Measurements from ENCODE around the gene PIWIL4. TPM values are rescaled to one million over a fixed set of nuclear protein-coding genes. Genes with fewer than 3 reads are reported as not detected.

PIWIL4 gene
- total and polyA plus RNA-seq, 11 donors = 0.33 to 2.4 (median 1.1) TPM

GRCh38 chr11:94557992-94558391 lies 9.2 kb upstream of the PIWIL4 start:
- Histone ChIP-seq H3K4me3 (no peak overlapping the region), H3K27me3 (no peaks in the 10 kb centered on the region), H3K4me1 (peaks cover 0 to 39% (median under 1%) of the 10 kb centered on the region in 12 donors), H3K36me3 (no peaks in the 10 kb centered on the region), H3K27ac (peak overlapping the region in 1 of 12 donors; percentile 64), H3K9me3 (no peaks in the 10 kb centered on the region)
- no peak for ATAC-seq
- DNase-seq = no peak
- TF ChIP-seq CTCF (IDR thresholded peaks at IDR 0.05) = no peak
- no peak for TF ChIP-seq POLR2A (IDR thresholded peaks at IDR 0.05)
- 63 to 88% (median 77%) methylated on average over 1 of the region's 1 CpG for WGBS, 4 donors
- intact Hi-C loops (cut with DNase I) = loop anchor here in 1 of 10 donors (5.0 kb wide), 1 partner anchor 36 kb away; no protein-coding TSS in a partner anchor

DNA sequence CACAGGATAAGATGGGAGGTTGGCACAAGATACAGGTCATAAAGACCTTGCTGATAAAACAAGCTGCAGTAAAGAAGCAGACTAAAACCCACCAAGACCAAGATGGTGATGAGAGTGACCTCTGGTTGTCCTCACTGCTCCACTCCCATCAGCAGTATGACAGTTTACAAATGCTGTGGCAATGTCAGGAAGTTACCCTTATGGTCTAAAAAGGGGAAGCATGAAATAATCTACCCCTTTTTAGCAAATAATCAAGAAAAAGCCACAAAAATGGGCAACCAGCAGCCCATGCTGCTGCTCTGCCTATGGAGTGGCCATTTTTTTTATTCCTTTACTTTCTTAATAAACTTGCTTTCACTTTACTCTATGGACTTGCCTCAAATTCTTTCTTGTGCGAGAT lies 8.7 kb upstream of the PIWIL4 start:
- Histone ChIP-seq H3K27me3 (no peaks in the 10 kb centered on the region), H3K36me3 (no peaks in the 10 kb centered on the region), H3K4me1 (peaks cover 0 to 44% (median 3%) of the 10 kb centered on the region in 12 donors), H3K27ac (peak overlapping the region in 1 of 12 donors; percentile 64), H3K9me3 (no peaks in the 10 kb centered on the region), H3K4me3 (no peak overlapping the region)
- DNase-seq = no peak
- 93 to 100% (median 96%) methylated on average over 1 of the region's 1 CpG for WGBS, 4 donors
- intact Hi-C loops (cut with DNase I) = loop anchor here in 1 of 10 donors (5.0 kb wide), 1 partner anchor 36 kb away; no protein-coding TSS in a partner anchor
- TF ChIP-seq CTCF (IDR thresholded peaks at IDR 0.05) = no peak
- no peak for TF ChIP-seq POLR2A (IDR thresholded peaks at IDR 0.05)
- no peak for ATAC-seq

DNA sequence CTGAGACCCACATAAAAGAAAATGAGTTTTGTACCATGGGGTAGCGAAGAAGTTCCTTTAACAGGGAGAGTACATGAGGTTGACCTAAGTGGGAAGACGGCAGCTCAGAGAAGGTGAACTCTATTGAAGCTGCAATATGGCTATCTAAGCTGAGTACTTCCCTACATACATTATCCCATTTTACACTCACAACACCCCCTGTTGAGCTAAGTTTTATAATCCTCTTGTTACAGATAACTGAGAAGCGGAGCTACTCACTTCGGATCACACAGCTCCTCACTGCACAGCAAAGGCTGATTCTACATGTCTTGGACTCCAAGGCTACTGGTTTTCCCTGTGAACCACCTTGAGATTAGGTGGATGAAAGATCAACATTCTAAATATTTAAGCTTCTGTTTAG lies 8.2 kb upstream of the PIWIL4 start:
- no peak for ATAC-seq
- H3K4me3 ChIP-seq = no peak overlapping the region
- H3K4me1 ChIP-seq = peaks cover 0 to 49% (median 5%) of the 10 kb centered on the region in 12 donors
- H3K27me3 ChIP-seq = no peaks in the 10 kb centered on the region
- no peak for DNase-seq
- H3K36me3 ChIP-seq = no peaks in the 10 kb centered on the region
- TF ChIP-seq CTCF (IDR thresholded peaks at IDR 0.05) (no peak), POLR2A (IDR thresholded peaks at IDR 0.05) (no peak)
- intact Hi-C loops (cut with DNase I) = loop anchor here in 1 of 10 donors (5.0 kb wide), 1 partner anchor 37 kb away; no protein-coding TSS in a partner anchor
- no peaks in the 10 kb centered on the region for H3K9me3 ChIP-seq
- H3K27ac ChIP-seq = peak overlapping the region in 1 of 12 donors; percentile 64
- WGBS, 4 donors = 96 to 99% (median 98%) methylated on average over 4 of the region's 4 CpGs

- no peaks in the 10 kb centered on the region for H3K36me3 ChIP-seq
- intact Hi-C loops (cut with DNase I) = loop anchor here in 1 of 10 donors (5.0 kb wide), 1 partner anchor 37 kb away; no protein-coding TSS in a partner anchor
- no peak for TF ChIP-seq CTCF (IDR thresholded peaks at IDR 0.05)
- no peak for TF ChIP-seq POLR2A (IDR thresholded peaks at IDR 0.05)
- H3K27ac ChIP-seq = no peak overlapping the region
- ATAC-seq (no peak), DNase-seq (no peak)
- H3K27me3 ChIP-seq = no peaks in the 10 kb centered on the region
- WGBS, 4 donors = 93 to 97% (median 95%) methylated on average over 2 of the region's 2 CpGs
- H3K4me1 ChIP-seq = peaks cover 0 to 51% (median 6%) of the 10 kb centered on the region in 12 donors
- H3K9me3 ChIP-seq = no peaks in the 10 kb centered on the region
- H3K4me3 ChIP-seq = no peak overlapping the region
These were observed 7.8 kb upstream of the PIWIL4 start for GRCh38 chr11:94559361-94559760.
